ENCODE data around the gene MPP7. TPM values are rescaled to one million over a fixed set of nuclear protein-coding genes. Genes with fewer than 3 reads are reported as not detected.

MPP7 gene
- total RNA-seq, 1 donor from 2014 or later: 0.54 TPM

GRCh38 chr10:28296023-28296422 is 6.8 kb downstream of the MPP7 start:
- intact Hi-C loops (cut with micrococcal nuclease): no loop called here
- no peak overlapping the region for H3K27ac Mint-ChIP-seq
- DNase-seq: no peak
- no peaks in the 10 kb centered on the region for H3K9me3 Mint-ChIP-seq
- H3K36me3 Mint-ChIP-seq (ENCODE audit: low read depth): no peaks in the 10 kb centered on the region
- H3K27me3 Mint-ChIP-seq: peaks cover 5% of the 10 kb centered on the region
- peaks cover 25% of the 10 kb centered on the region for H3K4me1 Mint-ChIP-seq
- no peak overlapping the region for H3K4me3 Mint-ChIP-seq

GRCh38 chr10:28295336-28295735 is 7.5 kb downstream of the MPP7 start:
- Mint-ChIP-seq H3K4me3 (no peak overlapping the region), H3K36me3 (ENCODE audit: low read depth) (no peaks in the 10 kb centered on the region), H3K27ac (no peak overlapping the region), H3K27me3 (peaks cover 5% of the 10 kb centered on the region), H3K4me1 (peaks cover 24% of the 10 kb centered on the region), H3K9me3 (no peaks in the 10 kb centered on the region)
- intact Hi-C loops (cut with micrococcal nuclease): no loop called here
- DNase-seq: no peak

GRCh38 chr10:28294809-28295208 is 8.1 kb downstream of the MPP7 start:
- Mint-ChIP-seq H3K9me3 (no peaks in the 10 kb centered on the region), H3K27ac (no peak overlapping the region), H3K4me1 (peaks cover 22% of the 10 kb centered on the region), H3K27me3 (peaks cover 5% of the 10 kb centered on the region), H3K36me3 (ENCODE audit: low read depth) (no peaks in the 10 kb centered on the region), H3K4me3 (no peak overlapping the region)
- DNase-seq: no peak
- intact Hi-C loops (cut with micrococcal nuclease): no loop called here

- peaks cover 5% of the 10 kb centered on the region for H3K27me3 Mint-ChIP-seq
- no peak overlapping the region for H3K27ac Mint-ChIP-seq
- H3K9me3 Mint-ChIP-seq: no peaks in the 10 kb centered on the region
- no peak for DNase-seq
- peaks cover 19% of the 10 kb centered on the region for H3K4me1 Mint-ChIP-seq
- intact Hi-C loops (cut with micrococcal nuclease): no loop called here
- no peak overlapping the region for H3K4me3 Mint-ChIP-seq
- H3K36me3 Mint-ChIP-seq (ENCODE audit: low read depth): no peaks in the 10 kb centered on the region
Observed at GRCh38 chr10:28294169-28294532, 8.7 kb downstream of the MPP7 start.

GRCh38 chr10:28293236-28294168 is 9.4 kb downstream of the MPP7 start:
- Mint-ChIP-seq H3K36me3 (ENCODE audit: low read depth) (no peaks in the 10 kb centered on the region), H3K4me1 (peaks cover 15% of the 10 kb centered on the region), H3K9me3 (no peaks in the 10 kb centered on the region), H3K27me3 (peaks cover 5% of the 10 kb centered on the region), H3K27ac (no peak overlapping the region), H3K4me3 (no peak overlapping the region)
- intact Hi-C loops (cut with micrococcal nuclease): no loop called here
- DNase-seq: no peak

GRCh38 chr10:28291881-28292297 is 11.0 kb downstream of the MPP7 start:
- H3K9me3 Mint-ChIP-seq: no peaks in the 10 kb centered on the region
- H3K27ac Mint-ChIP-seq: no peak overlapping the region
- H3K4me1 Mint-ChIP-seq: peaks cover 15% of the 10 kb centered on the region
- no peak for DNase-seq
- intact Hi-C loops (cut with micrococcal nuclease): loop anchor here (1.0 kb wide), 1 partner anchor 11 kb away; the partner anchor contains the start of gene MPP7
- no peaks in the 10 kb centered on the region for H3K36me3 Mint-ChIP-seq (ENCODE audit: low read depth)
- H3K4me3 Mint-ChIP-seq: no peak overlapping the region
- H3K27me3 Mint-ChIP-seq: peaks cover 4% of the 10 kb centered on the region

GRCh38 chr10:28285816-28286215 is 17.0 kb downstream of the MPP7 start:
- no peak for DNase-seq
- intact Hi-C loops (cut with micrococcal nuclease): no loop called here
- no peak overlapping the region for H3K4me3 Mint-ChIP-seq
- no peak overlapping the region for H3K27ac Mint-ChIP-seq
- H3K27me3 Mint-ChIP-seq: no peaks in the 10 kb centered on the region
- no peaks in the 10 kb centered on the region for H3K4me1 Mint-ChIP-seq
- no peaks in the 10 kb centered on the region for H3K36me3 Mint-ChIP-seq (ENCODE audit: low read depth)
- no peaks in the 10 kb centered on the region for H3K9me3 Mint-ChIP-seq

- H3K9me3 Mint-ChIP-seq: no peaks in the 10 kb centered on the region
- no peak overlapping the region for H3K27ac Mint-ChIP-seq
- no peaks in the 10 kb centered on the region for H3K36me3 Mint-ChIP-seq (ENCODE audit: low read depth)
- H3K4me1 Mint-ChIP-seq: no peaks in the 10 kb centered on the region
- no peak overlapping the region for H3K4me3 Mint-ChIP-seq
- intact Hi-C loops (cut with micrococcal nuclease): no loop called here
- DNase-seq: no peak
- H3K27me3 Mint-ChIP-seq: no peaks in the 10 kb centered on the region
Observed at GRCh38 chr10:28284126-28284525, 18.7 kb downstream of the MPP7 start.

GRCh38 chr10:28283251-28283650 is 19.6 kb downstream of the MPP7 start:
- Mint-ChIP-seq H3K36me3 (ENCODE audit: low read depth) (no peaks in the 10 kb centered on the region), H3K9me3 (no peaks in the 10 kb centered on the region), H3K27me3 (no peaks in the 10 kb centered on the region), H3K27ac (no peak overlapping the region), H3K4me1 (no peaks in the 10 kb centered on the region), H3K4me3 (no peak overlapping the region)
- intact Hi-C loops (cut with micrococcal nuclease): no loop called here
- DNase-seq: no peak

GRCh38 chr10:28282336-28282735 is 20.5 kb downstream of the MPP7 start:
- intact Hi-C loops (cut with micrococcal nuclease): no loop called here
- no peaks in the 10 kb centered on the region for H3K4me1 Mint-ChIP-seq
- DNase-seq: no peak
- H3K36me3 Mint-ChIP-seq (ENCODE audit: low read depth): no peaks in the 10 kb centered on the region
- no peaks in the 10 kb centered on the region for H3K27me3 Mint-ChIP-seq
- H3K9me3 Mint-ChIP-seq: no peaks in the 10 kb centered on the region
- no peak overlapping the region for H3K27ac Mint-ChIP-seq
- no peak overlapping the region for H3K4me3 Mint-ChIP-seq

GRCh38 chr10:28281726-28282315 is 21.0 kb downstream of the MPP7 start:
- Mint-ChIP-seq H3K4me3 (no peak overlapping the region), H3K36me3 (ENCODE audit: low read depth) (no peaks in the 10 kb centered on the region), H3K27me3 (no peaks in the 10 kb centered on the region), H3K9me3 (no peaks in the 10 kb centered on the region), H3K4me1 (no peaks in the 10 kb centered on the region), H3K27ac (no peak overlapping the region)
- DNase-seq: no peak
- intact Hi-C loops (cut with micrococcal nuclease): no loop called here

- H3K27ac Mint-ChIP-seq: no peak overlapping the region
- no peaks in the 10 kb centered on the region for H3K9me3 Mint-ChIP-seq
- no peak overlapping the region for H3K4me3 Mint-ChIP-seq
- H3K27me3 Mint-ChIP-seq: no peaks in the 10 kb centered on the region
- intact Hi-C loops (cut with micrococcal nuclease): no loop called here
- H3K36me3 Mint-ChIP-seq (ENCODE audit: low read depth): no peaks in the 10 kb centered on the region
- no peaks in the 10 kb centered on the region for H3K4me1 Mint-ChIP-seq
- DNase-seq: no peak
Observed at GRCh38 chr10:28280652-28281051, 22.2 kb downstream of the MPP7 start.

GRCh38 chr10:28279878-28280277 is 23.0 kb downstream of the MPP7 start:
- Mint-ChIP-seq H3K9me3 (no peaks in the 10 kb centered on the region), H3K27ac (no peak overlapping the region), H3K27me3 (no peaks in the 10 kb centered on the region), H3K4me1 (no peaks in the 10 kb centered on the region), H3K36me3 (ENCODE audit: low read depth) (no peaks in the 10 kb centered on the region), H3K4me3 (no peak overlapping the region)
- DNase-seq: no peak
- intact Hi-C loops (cut with micrococcal nuclease): no loop called here

- no peaks in the 10 kb centered on the region for H3K36me3 Mint-ChIP-seq (ENCODE audit: low read depth)
- no peaks in the 10 kb centered on the region for H3K27me3 Mint-ChIP-seq
- DNase-seq: no peak
- H3K27ac Mint-ChIP-seq: no peak overlapping the region
- H3K9me3 Mint-ChIP-seq: no peaks in the 10 kb centered on the region
- intact Hi-C loops (cut with micrococcal nuclease): no loop called here
- H3K4me3 Mint-ChIP-seq: no peak overlapping the region
- H3K4me1 Mint-ChIP-seq: no peaks in the 10 kb centered on the region
Observed at GRCh38 chr10:28278842-28279241, 24.0 kb downstream of the MPP7 start.

All from activated CD4-positive, alpha-beta T cell treated with anti-CD3 and anti-CD28 coated beads, Interleukin-2, amount 10 ng/mL, durations not matched to agents 24 days and 14 days (primary cell).